Articular chondrocyte of knee joint (primary cell): ENCODE data around the gene SNX7. TPM values are rescaled to one million over a fixed set of nuclear protein-coding genes. Genes with fewer than 3 reads are reported as not detected.

ENCODE experiments used
- total RNA-seq: library from RNA; depleted of rRNA; stranded (reverse); fragments of >200 nt; gene quantifications from 2 replicates; pipeline ENCODE4 v1.2.3, GENCODE V29; 2012

SNX7 gene
- total RNA-seq = 64.1 and 66.4 TPM in 2 replicates

GRCh38 chr1:98661544-98662355, at the start of gene SNX7:
SNX7 (plus strand) TSS chr1:98661721; CDS start chr1:98661732, 11 bp downstream.

